Measurements from ENCODE around the gene MUC6. TPM values are rescaled to one million over a fixed set of nuclear protein-coding genes. Genes with fewer than 3 reads are reported as not detected.

Gene MUC6
- total and polyA plus RNA-seq, 10 donors: 0.02 to 0.76 (median 0.22) TPM; not detected in 3

GRCh38 chr11:1000357-1001278, 35.9 kb downstream of the MUC6 start:
- peaks cover 0 to 100% (median 74%) of the 10 kb centered on the region in 6 donors for H3K36me3 ChIP-seq
- no peak for DNase-seq
- intact Hi-C loops (cut with DNase I; ENCODE audit: low total_unique reads): no loop called here

DNA sequence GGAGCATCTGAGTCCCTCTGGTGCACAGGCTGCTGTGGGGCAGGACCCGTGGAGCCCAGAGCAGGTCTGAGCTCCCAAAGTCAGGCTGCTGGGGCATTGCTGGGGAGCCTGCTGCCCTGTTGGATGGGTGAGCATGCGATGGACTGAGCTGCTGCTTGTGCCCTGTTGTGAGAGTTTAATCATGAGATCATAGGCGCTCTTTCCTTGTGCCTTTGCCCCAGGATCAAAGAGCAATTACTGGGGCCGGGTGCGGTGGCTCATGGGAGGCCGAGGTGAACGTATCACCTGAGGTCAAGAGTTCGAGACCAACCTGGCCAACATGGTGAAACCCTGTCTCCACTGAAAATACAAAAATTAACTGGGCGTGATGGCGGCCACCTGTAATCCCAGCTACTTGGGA, 37.5 kb downstream of the MUC6 start:
- DNase-seq: no peak
- 94 to 98% (median 95%) methylated on average over 8 to 10 of the region's 10 CpGs for WGBS, 5 donors
- no peak for TF ChIP-seq POLR2A (IDR thresholded peaks at IDR 0.05)
- no peak for TF ChIP-seq CTCF (IDR thresholded peaks at IDR 0.05 in 8 of 11, conservative IDR thresholded peaks at IDR 0.05 in 3 of 11)
- peak in 2 of 3 donors; percentile 41 to 51 for TF ChIP-seq POLR2AphosphoS5 (IDR thresholded peaks at IDR 0.05)
- H3K4me1 ChIP-seq: peaks cover 0 to 35% (median 17%) of the 10 kb centered on the region in 6 donors
- no peak overlapping the region for H3K4me3 ChIP-seq
- H3K36me3 ChIP-seq: peaks cover under 1 to 100% (median 73%) of the 10 kb centered on the region in 6 donors
- H3K27me3 ChIP-seq (replicated peaks in 1 of 7): no peaks in the 10 kb centered on the region
- H3K9me3 ChIP-seq: no peaks in the 10 kb centered on the region
- no peak overlapping the region for H3K27ac ChIP-seq
- intact Hi-C loops (cut with DNase I; ENCODE audit: low total_unique reads): no loop called here

More at GRCh38 chr11:1000357-1001278, 35.9 kb downstream of the MUC6 start:
- TF ChIP-seq POLR2AphosphoS5 (IDR thresholded peaks at IDR 0.05): peak in 2 of 3 donors; percentile 18 to 21
- TF ChIP-seq CTCF (IDR thresholded peaks at IDR 0.05 in 8 of 11, conservative IDR thresholded peaks at IDR 0.05 in 3 of 11): no peak
- H3K4me3 ChIP-seq: no peak overlapping the region
- WGBS, 5 donors: 85 to 92% (median 90%) methylated on average over 27 to 38 of the region's 38 CpGs
- no peaks in the 10 kb centered on the region for H3K9me3 ChIP-seq
- peaks cover 0 to 26% (median 10%) of the 10 kb centered on the region in 6 donors for H3K4me1 ChIP-seq
- no peak overlapping the region for H3K27ac ChIP-seq
- H3K27me3 ChIP-seq (replicated peaks in 1 of 7): no peaks in the 10 kb centered on the region

GRCh38 chr11:997907-998306, 38.6 kb downstream of the MUC6 start:
- DNase-seq: no peak
- 71 to 89% (median 83%) methylated on average over 14 of the region's 14 CpGs for WGBS, 5 donors
- Histone ChIP-seq H3K36me3 (peaks cover 9 to 100% (median 74%) of the 10 kb centered on the region in 6 donors), H3K9me3 (no peaks in the 10 kb centered on the region), H3K27me3 (replicated peaks in 1 of 7) (no peaks in the 10 kb centered on the region), H3K4me3 (no peak overlapping the region), H3K4me1 (peaks cover 0 to 35% (median 17%) of the 10 kb centered on the region in 6 donors), H3K27ac (no peak overlapping the region)
- intact Hi-C loops (cut with DNase I; ENCODE audit: low total_unique reads): no loop called here
- no peak for TF ChIP-seq CTCF (IDR thresholded peaks at IDR 0.05 in 8 of 11, conservative IDR thresholded peaks at IDR 0.05 in 3 of 11)
- peak in 2 of 3 donors; percentile 31 to 43 for TF ChIP-seq POLR2AphosphoS5 (IDR thresholded peaks at IDR 0.05)

DNA sequence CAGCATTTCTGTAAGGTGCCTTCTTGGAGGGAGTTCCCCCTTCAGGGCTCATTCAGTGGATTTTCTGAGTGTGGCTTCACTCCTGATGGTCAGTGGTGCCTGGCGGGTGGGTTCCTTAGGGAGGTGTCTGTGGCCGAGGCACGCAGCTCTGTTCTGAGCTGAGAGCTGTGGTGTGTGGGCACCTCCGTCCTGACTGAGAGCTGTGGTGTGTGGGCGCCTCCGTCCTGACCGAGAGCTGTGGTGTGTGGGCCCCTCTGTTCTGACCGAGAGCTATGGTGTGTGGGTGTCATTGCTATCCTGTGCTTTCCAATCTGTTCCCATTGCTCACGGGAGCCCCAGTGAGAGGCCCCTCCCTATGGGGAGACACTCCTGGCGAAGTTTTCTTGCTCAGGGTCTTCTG, 39.8 kb downstream of the MUC6 start:
- H3K27ac ChIP-seq: peak overlapping the region in 3 of 8 donors; percentile 30 to 47 (median 42)
- intact Hi-C loops (cut with DNase I; ENCODE audit: low total_unique reads): no loop called here
- no peak for DNase-seq
- H3K9me3 ChIP-seq: no peaks in the 10 kb centered on the region
- WGBS, 5 donors: 78 to 83% (median 81%) methylated on average over 7 to 10 of the region's 10 CpGs
- peaks cover 0 to 29% (median 16%) of the 10 kb centered on the region in 6 donors for H3K4me1 ChIP-seq
- no peak for TF ChIP-seq POLR2A (IDR thresholded peaks at IDR 0.05)
- no peak for TF ChIP-seq CTCF (IDR thresholded peaks at IDR 0.05 in 8 of 11, conservative IDR thresholded peaks at IDR 0.05 in 3 of 11)
- TF ChIP-seq POLR2AphosphoS5 (IDR thresholded peaks at IDR 0.05): no peak
- no peaks in the 10 kb centered on the region for H3K27me3 ChIP-seq (replicated peaks in 1 of 7)
- no peak overlapping the region for H3K4me3 ChIP-seq
- peaks cover 9 to 100% (median 74%) of the 10 kb centered on the region in 6 donors for H3K36me3 ChIP-seq
